GM19043 (cell line): ENCODE measurements around the gene CIC.

Experiments used
- ATAC-seq: cut with Tn5 transposase; IDR thresholded peaks from one replicate; pipeline ENCODE4 v1.9.1; 2021; ENCODE audit warnings: low read depth; ENCODE audit not compliant: unreplicated experiment

CIC gene

GRCh38 chr19:42301646-42302203, 32.7 kb downstream of the CIC start, which contains the start of gene PRR19:
PRR19 (plus strand) TSS chr19:42302132; CDS start chr19:42309585, 7,453 bp downstream.
- no peak for ATAC-seq

DNA sequence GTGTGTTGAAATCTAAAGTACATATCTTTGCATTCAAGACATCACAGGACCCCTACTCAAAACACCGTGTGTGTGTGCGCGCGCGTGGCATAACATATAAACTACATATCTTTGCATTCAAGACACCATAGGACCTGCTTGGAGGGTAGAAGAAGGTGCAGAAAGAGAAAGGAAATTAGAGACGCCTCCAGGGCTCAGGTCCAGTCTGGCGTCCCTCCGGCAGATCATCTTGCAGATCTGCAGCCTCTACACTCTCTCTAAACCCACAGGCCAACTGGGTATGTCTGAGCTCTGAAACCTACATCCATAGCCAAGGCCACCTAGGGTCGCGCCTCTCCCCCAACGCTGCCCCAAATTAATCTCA, 34.0 kb downstream of the CIC start:
- no peak for ATAC-seq

- no peak for ATAC-seq
These were observed 34.8 kb downstream of the CIC start for GRCh38 chr19:42303876-42304275.

- no peak for ATAC-seq
These were observed 37.6 kb downstream of the CIC start for GRCh38 chr19:42306646-42307045.

DNA sequence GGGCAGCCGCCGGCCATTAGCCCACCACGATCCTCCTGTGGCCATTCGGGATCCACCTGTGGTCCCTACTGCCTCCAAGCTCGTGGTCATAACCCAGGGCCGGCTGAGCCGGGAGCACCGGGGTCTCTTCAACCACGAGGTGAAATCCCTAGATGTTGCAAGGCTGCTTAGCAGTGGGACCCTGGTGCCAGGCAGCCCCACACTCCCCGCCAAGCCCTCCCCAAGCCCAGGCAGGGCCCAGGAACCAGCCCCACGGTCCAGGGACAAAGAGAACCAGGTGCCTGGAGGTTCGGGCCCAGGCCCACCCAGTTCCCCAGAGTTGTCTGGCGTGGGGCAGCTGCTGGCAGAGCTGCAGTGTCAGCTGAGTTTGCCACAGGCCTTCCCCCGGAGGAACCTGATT, 40.6 kb downstream of the CIC start:
- ATAC-seq: no peak

- no peak for ATAC-seq
These were observed 42.6 kb downstream of the CIC start for GRCh38 chr19:42311657-42312056.

- no peak for ATAC-seq
These were observed 43.3 kb downstream of the CIC start for GRCh38 chr19:42312370-42312769.

GRCh38 chr19:42313096-42313839, 44.2 kb downstream of the CIC start, which contains the start of gene TMEM145:
TMEM145 (plus strand) TSS chr19:42313309; CDS start chr19:42313377, 68 bp downstream.
- ATAC-seq: no peak

GRCh38 chr19:42313840-42314755, 45.0 kb downstream of the CIC start:
- ATAC-seq: no peak

DNA sequence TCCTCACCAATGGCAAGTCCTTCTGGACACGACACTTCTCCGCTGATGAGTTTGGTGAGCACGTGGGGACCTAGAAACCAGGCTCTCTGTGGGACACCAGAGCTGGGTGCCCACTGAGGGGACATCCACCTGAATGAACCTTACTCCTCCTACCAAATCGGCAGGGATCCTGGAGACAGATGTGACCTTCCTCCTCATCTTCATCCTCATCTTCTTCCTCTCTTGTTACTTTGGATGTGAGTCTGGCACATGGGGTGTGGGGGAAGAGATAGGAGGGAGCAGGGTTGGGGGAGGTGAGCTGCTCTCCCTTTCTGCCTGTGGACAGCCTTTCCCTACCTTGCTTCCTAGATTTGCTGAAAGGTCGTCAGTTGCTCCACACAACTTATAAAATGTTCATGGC, 46.0 kb downstream of the CIC start:
- no peak for ATAC-seq

DNA sequence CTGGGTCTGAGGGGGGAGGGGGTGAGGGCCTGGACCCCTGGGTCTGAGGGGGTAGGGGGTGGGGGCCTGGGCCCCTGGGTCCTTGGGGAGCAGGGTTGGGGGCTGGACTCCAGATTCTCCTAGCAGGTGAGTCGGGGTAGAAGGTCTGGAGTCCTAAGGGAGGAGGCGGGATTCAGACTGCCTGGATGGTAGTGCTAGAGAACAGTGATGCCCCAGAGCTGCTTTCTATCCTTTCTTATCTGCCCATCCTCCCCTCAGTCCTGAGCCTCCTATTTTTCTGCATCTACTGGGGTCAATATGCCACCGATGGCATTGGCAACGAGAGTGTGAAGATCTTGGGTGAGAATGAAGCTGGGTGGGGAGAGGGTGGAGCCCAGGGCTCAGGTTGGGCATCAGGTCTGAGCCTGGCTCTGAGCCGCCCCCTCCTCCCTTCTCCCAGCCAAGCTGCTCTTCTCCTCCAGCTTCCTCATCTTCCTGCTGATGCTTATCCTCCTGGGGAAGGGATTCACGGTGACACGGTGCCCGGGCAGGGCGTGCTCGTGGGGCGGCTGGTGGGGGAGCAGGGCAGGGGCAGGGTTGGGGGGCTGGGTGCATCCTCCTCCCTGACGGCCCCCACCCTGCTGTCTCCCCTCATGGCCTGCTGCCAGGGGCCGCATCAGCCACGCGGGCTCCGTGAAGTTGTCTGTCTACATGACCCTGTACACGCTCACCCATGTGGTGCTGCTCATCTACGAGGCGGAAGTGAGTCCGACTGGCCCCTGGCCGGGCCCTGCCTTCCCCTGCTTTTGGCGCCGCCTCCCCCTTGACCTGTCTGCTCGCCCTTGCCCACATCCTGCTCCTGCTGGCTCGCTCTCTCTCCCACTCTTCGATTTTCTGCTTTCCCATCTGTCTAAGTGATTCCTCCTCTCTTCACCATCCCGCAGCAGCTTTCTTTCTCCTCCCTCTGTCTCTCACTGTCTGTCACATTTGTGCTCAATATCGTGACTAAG, 47.5 kb downstream of the CIC start:
- peak; percentile 64 for ATAC-seq

GRCh38 chr19:42317535-42317934, 48.5 kb downstream of the CIC start:
- no peak for ATAC-seq

- no peak for ATAC-seq
These were observed 53.3 kb downstream of the CIC start for GRCh38 chr19:42322305-42322704.

DNA sequence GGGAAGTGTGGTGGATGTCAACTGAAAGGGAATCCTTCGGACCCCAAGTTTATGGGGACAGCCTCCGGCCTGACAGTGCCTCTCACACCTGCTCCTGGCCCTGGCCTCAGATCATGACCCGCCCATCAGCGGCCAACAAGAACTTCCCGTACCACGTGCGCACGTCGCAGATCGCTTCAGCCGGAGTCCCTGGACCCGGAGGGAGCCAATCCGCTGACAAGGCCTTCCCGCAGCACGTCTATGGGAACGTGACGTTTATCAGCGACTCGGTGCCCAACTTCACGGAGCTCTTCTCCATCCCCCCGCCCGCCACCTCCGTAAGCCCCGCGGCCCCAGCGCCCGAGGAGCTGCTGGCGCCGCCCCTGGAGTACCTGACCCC, 54.4 kb downstream of the CIC start:
- no peak for ATAC-seq

- ATAC-seq: no peak
These were observed 55.0 kb downstream of the CIC start for GRCh38 chr19:42323852-42324654.

DNA sequence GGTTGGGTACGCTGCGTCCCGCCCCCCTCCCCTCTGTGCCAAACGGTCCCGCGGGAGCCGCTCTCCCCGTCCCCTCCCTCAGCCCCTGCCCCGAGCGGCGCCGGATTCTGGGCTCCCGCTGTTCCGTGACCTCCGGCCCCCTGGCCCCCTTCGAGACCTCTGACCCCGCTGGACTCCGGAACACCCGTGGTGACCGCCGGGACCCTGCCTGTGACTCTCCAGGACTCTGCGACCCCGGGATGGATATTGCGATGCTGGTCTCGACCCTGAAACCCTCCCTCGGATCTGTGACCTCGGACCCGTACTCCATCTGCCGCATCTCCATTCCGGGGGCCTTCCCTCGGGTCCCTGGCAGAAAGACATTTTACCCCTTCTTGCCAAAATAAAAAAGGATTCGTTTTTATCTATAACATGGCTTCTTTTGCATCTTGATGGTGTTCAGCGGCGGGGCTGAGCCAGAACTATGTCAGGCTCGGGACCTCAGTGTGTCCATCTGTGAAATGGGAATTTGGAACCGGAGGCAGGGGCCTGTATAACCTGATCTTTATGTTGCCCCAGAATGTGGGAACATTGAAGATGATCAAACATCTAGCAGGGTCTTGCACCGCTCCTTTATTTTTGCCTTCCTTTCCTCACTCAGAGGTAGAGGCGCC, 55.7 kb downstream of the CIC start:
- no peak for ATAC-seq

DNA sequence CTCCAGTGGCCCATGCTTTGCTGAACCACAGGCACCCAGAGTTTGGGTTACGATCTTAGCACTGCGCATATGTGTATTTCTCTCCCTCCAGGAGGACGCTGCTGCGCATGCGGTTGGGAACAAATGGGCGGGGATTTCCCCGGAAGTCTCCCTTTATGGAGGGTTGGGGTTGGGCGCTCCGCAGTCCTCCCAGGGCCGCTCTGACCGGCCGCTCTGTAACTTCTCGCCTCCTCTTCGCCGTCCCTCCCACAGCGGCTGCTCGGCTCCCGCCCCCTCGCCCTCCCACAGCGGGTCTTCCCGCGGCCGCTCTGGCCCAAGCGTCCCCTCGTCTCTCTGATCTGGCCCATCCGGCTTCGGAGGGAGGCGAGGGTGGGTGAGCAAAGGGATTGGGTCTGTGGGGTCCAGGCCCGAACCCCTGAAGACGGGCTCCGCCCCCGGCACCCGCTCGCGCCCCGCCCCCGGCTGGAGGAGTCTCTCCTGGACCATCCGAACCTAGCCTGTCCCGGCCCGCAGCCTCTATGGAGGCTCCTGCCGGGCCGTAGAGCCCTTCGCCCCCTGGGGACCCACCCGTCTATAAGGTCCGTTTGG, 56.4 kb downstream of the CIC start, which contains the start of gene MEGF8:
TSS of gene MEGF8 (plus strand) at position 328 of the 588 bp plus-strand sequence. CDS start 609 bp downstream, outside the sequence.
- peak; percentile 84 for ATAC-seq
